Activated CD4-positive, alpha-beta memory T cell treated with anti-CD3 and anti-CD28 coated beads for 36 hours (primary cell): ENCODE data around the gene CEMIP2. TPM values are rescaled to one million over a fixed set of nuclear protein-coding genes. Genes with fewer than 3 reads are reported as not detected.

Experiments used
- CTCF ChIA-PET: fragments of 350-600 bp; sonication (Branson Sonifier 250); formaldehyde crosslinking; loops from one replicate; lab custom pipeline; 2021; ENCODE audit warnings: antibody characterized with exemption, inconsistent platforms; lab: Charles Lee
- POLR2A ChIA-PET: fragments of 350-600 bp; sonication (Branson Sonifier 250); formaldehyde crosslinking; loops from one replicate; lab custom pipeline; 2021; ENCODE audit warnings: antibody characterized with exemption; lab: Charles Lee
- DNase-seq: peaks from one replicate; pipeline ENCODE4 v3.0.0-alpha.2; 2020
- H3K27ac Mint-ChIP-seq: one replicate; pipeline ENCODE4 v1.8.0; 2021; ENCODE audit warnings: mixed read lengths
- H3K27me3 Mint-ChIP-seq: one replicate; pipeline ENCODE4 v1.8.0; 2021; ENCODE audit warnings: mixed read lengths
- H3K36me3 Mint-ChIP-seq: one replicate; pipeline ENCODE4 v1.8.0; 2021; ENCODE audit warnings: mixed read lengths
- H3K4me1 Mint-ChIP-seq: one replicate; pipeline ENCODE4 v1.8.0; 2021; ENCODE audit warnings: low read depth, mixed read lengths
- H3K4me3 Mint-ChIP-seq: one replicate; pipeline ENCODE4 v1.8.0; 2021; ENCODE audit warnings: mild to moderate bottlenecking, mixed read lengths
- H3K9me3 Mint-ChIP-seq: one replicate; pipeline ENCODE4 v1.8.0; 2021; ENCODE audit warnings: mixed read lengths
- intact Hi-C: fragments of 100-400 bp; cut with micrococcal nuclease; formaldehyde crosslinking; loops from one replicate; pipeline ENCODE4 v1.15.1; 2023
- total RNA-seq, 2 experiments: library from RNA; stranded (reverse); gene quantifications; one replicate each; pipeline ENCODE4 v1.2.3, GENCODE V29; 2021

CEMIP2 gene
- total RNA-seq, 2 experiments from 2014 or later: 56.5 to 70.1 TPM

DNA sequence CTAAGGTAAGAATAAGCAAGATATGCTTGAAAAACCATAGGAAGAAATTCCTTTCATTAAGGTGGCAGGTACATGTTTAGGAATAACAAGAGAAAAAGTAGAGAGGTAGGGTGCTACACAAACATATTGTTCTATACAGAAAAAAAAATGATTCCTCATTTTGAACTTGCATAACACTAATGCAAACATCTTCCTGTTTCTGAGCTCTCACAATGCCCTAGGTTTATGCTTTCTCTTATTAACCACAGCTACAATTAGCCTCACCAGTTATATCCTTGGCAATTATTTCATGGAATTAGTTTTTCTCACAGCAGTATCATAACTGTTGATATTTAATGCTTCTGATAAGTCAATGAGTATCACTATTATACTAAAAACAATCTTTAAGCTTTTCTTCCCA, 20.7 kb downstream of the CEMIP2 start:
- intact Hi-C loops: no loop called here
- ChIA-PET CTCF (interaction anchor here (0.6 to 1.5 kb wide), 5 partner anchors 10 to 59 kb away, joined by 4 to 6 read pairs (median 4); no protein-coding TSS in a partner anchor), POLR2A (interaction anchor here (0.6 to 1.6 kb wide), 3 partner anchors 19 to 63 kb away, joined by 3 to 9 read pairs (median 4); partner anchors contain the start of gene CEMIP2)
- peaks cover 31% of the 10 kb centered on the region for H3K4me1 Mint-ChIP-seq
- H3K9me3 Mint-ChIP-seq: no peaks in the 10 kb centered on the region
- no peaks in the 10 kb centered on the region for H3K27me3 Mint-ChIP-seq
- H3K27ac Mint-ChIP-seq: no peak overlapping the region
- no peak for DNase-seq
- peaks cover 51% of the 10 kb centered on the region for H3K36me3 Mint-ChIP-seq
- no peak overlapping the region for H3K4me3 Mint-ChIP-seq

DNA sequence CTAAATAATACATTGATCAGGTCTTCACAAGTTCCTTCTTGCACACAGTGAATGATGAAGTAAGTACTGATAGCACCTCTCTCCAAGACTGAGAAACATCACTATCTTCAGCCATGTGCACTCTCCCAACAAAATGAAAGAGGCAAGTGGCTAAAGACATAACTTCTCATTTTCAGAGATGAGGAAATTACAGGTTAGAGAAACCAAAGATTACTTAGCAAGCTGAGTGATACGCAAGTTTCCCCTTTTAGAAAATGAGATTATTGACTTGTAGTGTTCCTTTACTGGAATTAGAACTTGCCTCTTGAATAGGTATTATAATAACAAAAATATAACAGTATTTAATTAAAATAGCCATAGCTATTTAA, 21.6 kb downstream of the CEMIP2 start:
- no peaks in the 10 kb centered on the region for H3K27me3 Mint-ChIP-seq
- intact Hi-C loops: no loop called here
- H3K27ac Mint-ChIP-seq: no peak overlapping the region
- peaks cover 27% of the 10 kb centered on the region for H3K4me1 Mint-ChIP-seq
- no peak for DNase-seq
- no peak overlapping the region for H3K4me3 Mint-ChIP-seq
- H3K9me3 Mint-ChIP-seq: no peaks in the 10 kb centered on the region
- H3K36me3 Mint-ChIP-seq: peaks cover 54% of the 10 kb centered on the region
- ChIA-PET POLR2A (interaction anchor here (0.7 to 1.0 kb wide), 2 partner anchors 22 to 48 kb away, joined by 3 read pairs; partner anchors contain the start of gene CEMIP2), CTCF (interaction anchor here (1.0 to 1.4 kb wide), 2 partner anchors 12 to 21 kb away, joined by 3 to 4 read pairs; no protein-coding TSS in a partner anchor)

DNA sequence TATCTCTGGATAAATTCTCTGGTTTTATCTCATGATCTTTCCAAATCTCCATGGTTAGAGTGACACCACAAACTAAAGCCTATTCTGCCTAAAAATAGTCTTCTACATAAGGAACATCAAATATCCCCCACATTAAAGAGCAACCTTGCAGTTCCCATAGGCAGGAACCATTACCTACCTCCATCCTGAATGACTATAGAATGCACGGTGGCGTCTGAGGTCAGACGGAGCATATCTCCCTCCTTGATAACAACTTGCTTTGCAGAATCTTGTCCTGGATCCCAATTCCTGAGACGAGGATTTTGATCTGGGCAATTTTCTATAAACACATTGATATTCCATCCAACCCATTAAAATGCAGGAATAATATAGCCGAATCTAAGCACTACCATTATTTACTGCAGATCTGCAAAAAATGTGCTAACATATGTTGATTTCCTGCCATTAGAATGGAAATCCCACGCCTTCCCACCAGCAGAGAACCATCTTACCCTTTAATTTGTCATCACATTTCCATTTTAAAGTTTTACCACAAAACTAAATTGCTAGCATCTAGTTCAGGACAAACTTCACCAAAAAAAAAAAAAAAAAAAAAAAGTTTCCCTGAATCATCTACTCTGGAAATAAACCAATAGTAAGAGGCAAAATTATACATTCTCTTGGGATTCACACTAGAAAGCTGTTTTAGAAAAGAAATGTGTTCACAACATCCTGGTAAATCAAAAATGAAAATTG, 22.1 kb downstream of the CEMIP2 start:
- peaks cover 25% of the 10 kb centered on the region for H3K4me1 Mint-ChIP-seq
- H3K27me3 Mint-ChIP-seq: no peaks in the 10 kb centered on the region
- intact Hi-C loops: no loop called here
- H3K27ac Mint-ChIP-seq: no peak overlapping the region
- H3K9me3 Mint-ChIP-seq: no peaks in the 10 kb centered on the region
- CTCF ChIA-PET: interaction anchor here (0.7 to 1.0 kb wide), 2 partner anchors 17 to 21 kb away, joined by 3 read pairs; no protein-coding TSS in a partner anchor
- peaks cover 51% of the 10 kb centered on the region for H3K36me3 Mint-ChIP-seq
- no peak overlapping the region for H3K4me3 Mint-ChIP-seq
- DNase-seq: no peak
- POLR2A ChIA-PET: interaction anchor here (0.7 kb wide), 1 partner anchor 47 kb away, joined by 3 read pairs; no protein-coding TSS in a partner anchor

DNA sequence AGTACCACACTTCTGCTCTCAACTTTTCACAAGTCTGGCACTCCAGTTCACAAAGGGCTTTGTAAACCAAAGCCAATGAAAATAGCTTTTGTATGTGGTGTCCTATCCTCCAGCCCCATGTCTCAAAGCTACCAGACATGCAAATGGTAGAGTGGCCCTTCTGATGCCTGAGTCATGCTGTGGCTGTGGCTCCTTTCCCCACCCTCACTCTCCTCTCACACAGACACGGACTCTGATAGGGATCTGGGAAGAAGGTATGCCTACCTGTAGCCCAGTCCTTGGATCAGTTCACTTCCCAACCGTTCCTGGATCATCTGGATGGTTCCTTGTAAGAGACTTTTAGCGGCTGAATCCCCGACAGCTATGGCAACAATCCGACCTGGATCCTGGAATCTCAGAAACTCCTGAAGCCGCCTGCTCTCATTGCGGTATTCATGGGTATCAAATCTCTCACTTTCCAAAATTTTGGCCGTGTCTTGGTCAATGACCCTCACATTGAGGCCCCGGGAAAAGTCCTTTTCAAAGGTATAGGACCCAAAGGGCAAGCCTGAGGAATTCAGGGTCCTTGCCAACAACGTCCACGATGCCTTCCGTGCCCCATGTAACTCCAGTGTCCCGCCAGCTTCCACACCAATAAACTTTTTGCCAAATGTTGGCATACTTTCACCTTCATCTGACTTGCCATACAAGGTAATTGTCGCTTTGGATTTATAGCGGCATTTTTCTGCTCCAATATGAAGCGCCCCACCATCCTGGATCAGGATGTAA, 23.4 kb downstream of the CEMIP2 start:
- ChIA-PET POLR2A (no interaction called here), CTCF (no interaction called here)
- DNase-seq: no peak
- H3K36me3 Mint-ChIP-seq: peaks cover 51% of the 10 kb centered on the region
- peaks cover 21% of the 10 kb centered on the region for H3K4me1 Mint-ChIP-seq
- H3K27ac Mint-ChIP-seq: no peak overlapping the region
- H3K9me3 Mint-ChIP-seq: no peaks in the 10 kb centered on the region
- no peak overlapping the region for H3K4me3 Mint-ChIP-seq
- no peaks in the 10 kb centered on the region for H3K27me3 Mint-ChIP-seq
- intact Hi-C loops: no loop called here

DNA sequence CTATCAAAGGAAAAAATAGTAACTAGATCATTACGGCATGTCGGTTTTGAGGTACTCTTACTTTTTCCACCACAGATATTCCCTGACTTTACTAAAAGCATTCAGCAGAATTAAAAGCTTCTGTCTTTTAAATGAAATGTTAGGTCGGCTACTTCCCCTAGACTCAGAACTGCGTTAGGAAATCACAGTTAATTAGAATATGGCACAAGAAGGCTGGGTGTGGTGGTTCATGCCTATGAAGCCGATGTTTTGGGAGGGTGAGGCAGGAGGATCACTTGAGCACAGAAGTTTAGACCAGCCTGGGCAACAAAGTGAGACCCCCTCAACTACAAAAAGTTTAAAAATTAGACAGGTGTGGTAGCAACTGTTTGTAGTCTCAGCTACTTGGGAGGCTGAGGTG, 24.4 kb downstream of the CEMIP2 start:
- ChIA-PET POLR2A (no interaction called here), CTCF (interaction anchor here (0.6 kb wide), 1 partner anchor 96 kb away, joined by 3 read pairs; no protein-coding TSS in a partner anchor)
- Mint-ChIP-seq H3K9me3 (no peaks in the 10 kb centered on the region), H3K27me3 (no peaks in the 10 kb centered on the region), H3K27ac (no peak overlapping the region), H3K4me3 (no peak overlapping the region), H3K4me1 (peaks cover 21% of the 10 kb centered on the region), H3K36me3 (peaks cover 57% of the 10 kb centered on the region)
- intact Hi-C loops: no loop called here
- no peak for DNase-seq

DNA sequence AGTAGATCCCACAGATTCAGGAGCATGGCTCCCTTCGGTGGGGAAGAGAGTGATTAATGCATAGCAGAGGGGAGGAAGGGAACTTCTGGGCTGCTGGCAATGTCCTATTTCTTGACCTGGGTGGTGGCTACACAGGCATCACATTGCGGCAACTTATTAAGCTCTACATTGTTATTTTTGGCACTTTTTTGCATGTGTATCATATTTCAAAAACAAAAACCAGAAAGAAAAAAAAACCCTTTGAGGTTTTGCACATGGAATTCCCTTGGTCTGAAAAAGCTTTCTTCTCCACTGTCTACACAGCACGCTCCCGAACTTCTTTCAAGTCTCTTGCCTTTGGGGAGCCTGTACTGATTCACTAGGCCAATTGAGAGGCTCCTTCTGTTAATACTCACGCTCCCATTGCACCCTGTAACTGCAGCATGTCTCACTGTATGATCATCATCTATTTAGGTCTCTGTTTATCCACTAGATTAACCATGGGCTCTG, 25.1 kb downstream of the CEMIP2 start:
- Mint-ChIP-seq H3K4me3 (no peak overlapping the region), H3K4me1 (peaks cover 17% of the 10 kb centered on the region), H3K36me3 (peaks cover 54% of the 10 kb centered on the region), H3K9me3 (no peaks in the 10 kb centered on the region), H3K27me3 (no peaks in the 10 kb centered on the region), H3K27ac (no peak overlapping the region)
- CTCF ChIA-PET: interaction anchor here (0.6 kb wide), 1 partner anchor 95 kb away, joined by 3 read pairs; no protein-coding TSS in a partner anchor
- DNase-seq: no peak
- POLR2A ChIA-PET: no interaction called here
- intact Hi-C loops: no loop called here

DNA sequence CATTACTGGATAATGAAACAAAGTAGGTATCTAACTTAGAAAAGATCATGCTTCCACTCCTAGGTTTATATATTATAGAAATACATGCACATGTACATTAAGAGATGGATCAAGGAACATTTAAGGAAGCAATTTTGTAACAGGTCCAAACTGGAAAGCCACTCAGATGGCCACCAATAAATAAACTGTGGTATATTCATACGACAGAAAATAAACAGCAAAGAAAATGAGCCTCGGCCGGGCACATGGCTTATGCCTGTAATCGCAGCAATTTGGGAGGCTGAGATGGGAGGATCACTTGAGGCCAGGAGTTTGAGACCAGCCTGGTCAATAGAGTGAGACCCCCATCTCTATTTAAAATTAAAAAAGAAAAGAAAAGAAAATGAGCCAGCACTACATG, 25.6 kb downstream of the CEMIP2 start:
- peaks cover 51% of the 10 kb centered on the region for H3K36me3 Mint-ChIP-seq
- H3K27ac Mint-ChIP-seq: no peak overlapping the region
- intact Hi-C loops: no loop called here
- ChIA-PET CTCF (no interaction called here), POLR2A (no interaction called here)
- no peak overlapping the region for H3K4me3 Mint-ChIP-seq
- peaks cover 13% of the 10 kb centered on the region for H3K4me1 Mint-ChIP-seq
- no peaks in the 10 kb centered on the region for H3K9me3 Mint-ChIP-seq
- no peaks in the 10 kb centered on the region for H3K27me3 Mint-ChIP-seq
- no peak for DNase-seq

DNA sequence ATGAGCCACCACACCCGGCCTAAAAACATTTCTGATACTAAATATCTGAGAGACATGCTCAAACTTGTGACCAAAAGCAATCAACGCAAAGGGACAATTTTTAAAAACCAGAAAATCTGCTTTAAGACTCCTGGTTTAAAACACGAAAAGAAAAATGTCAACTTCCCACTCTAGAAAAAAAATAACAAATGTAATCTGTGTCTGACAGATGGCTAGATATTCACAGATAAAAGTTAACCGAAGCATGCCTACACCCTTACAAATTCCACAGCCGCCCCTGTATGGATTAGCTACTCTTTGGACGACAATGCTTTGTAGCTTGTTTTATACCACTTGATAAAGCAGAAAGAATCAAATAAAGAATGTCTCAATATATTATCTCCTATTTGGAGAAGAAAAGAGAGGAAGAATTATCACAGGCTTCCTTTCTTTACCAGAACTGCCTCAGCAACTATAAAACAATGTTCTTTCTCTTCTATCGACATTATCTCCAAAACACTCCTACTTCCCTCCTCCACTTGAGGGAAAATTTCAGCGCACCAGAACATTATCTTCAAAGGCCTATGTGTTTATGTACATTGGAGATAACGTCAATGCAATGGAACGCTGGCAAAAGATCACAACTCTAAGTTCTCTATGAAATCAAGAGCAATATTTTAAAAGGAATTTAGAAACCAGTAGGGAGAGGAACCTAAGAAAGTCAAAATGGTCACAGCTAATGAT, 26.2 kb downstream of the CEMIP2 start:
- intact Hi-C loops: no loop called here
- CTCF ChIA-PET: no interaction called here
- Mint-ChIP-seq H3K9me3 (no peaks in the 10 kb centered on the region), H3K27me3 (no peaks in the 10 kb centered on the region), H3K4me3 (no peak overlapping the region), H3K27ac (no peak overlapping the region), H3K36me3 (peaks cover 46% of the 10 kb centered on the region), H3K4me1 (peaks cover 7% of the 10 kb centered on the region)
- DNase-seq: no peak
- POLR2A ChIA-PET: interaction anchor here (0.6 kb wide), 1 partner anchor 102 kb away, joined by 3 read pairs; no protein-coding TSS in a partner anchor

DNA sequence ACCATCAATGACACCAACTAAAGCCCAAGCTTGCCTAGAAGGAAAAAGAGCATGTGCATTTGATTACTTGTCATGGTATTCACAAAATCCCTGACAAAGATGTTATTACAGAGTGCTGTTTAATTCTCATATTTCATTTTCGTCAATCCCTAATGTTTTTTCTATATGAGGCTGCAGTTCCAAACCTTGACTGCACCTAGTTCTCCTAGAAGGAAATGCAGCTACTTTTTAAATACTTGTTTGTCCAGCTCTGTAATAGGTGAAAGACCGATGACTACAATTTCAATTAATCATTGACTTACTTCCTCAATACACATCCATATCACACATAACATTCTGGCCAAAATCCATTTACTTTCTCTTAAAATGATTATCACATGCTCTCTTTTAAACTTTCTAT, 28.1 kb downstream of the CEMIP2 start:
- H3K36me3 Mint-ChIP-seq: peaks cover 40% of the 10 kb centered on the region
- H3K4me3 Mint-ChIP-seq: no peak overlapping the region
- H3K9me3 Mint-ChIP-seq: no peaks in the 10 kb centered on the region
- CTCF ChIA-PET: interaction anchor here (1.1 kb wide), 1 partner anchor 24 kb away, joined by 6 read pairs; no protein-coding TSS in a partner anchor
- POLR2A ChIA-PET: interaction anchor here (0.6 kb wide), 1 partner anchor 1162 kb away, joined by 5 read pairs; no protein-coding TSS in a partner anchor
- intact Hi-C loops: no loop called here
- no peak overlapping the region for H3K27ac Mint-ChIP-seq
- DNase-seq: no peak
- peaks cover 12% of the 10 kb centered on the region for H3K4me1 Mint-ChIP-seq
- no peaks in the 10 kb centered on the region for H3K27me3 Mint-ChIP-seq

DNA sequence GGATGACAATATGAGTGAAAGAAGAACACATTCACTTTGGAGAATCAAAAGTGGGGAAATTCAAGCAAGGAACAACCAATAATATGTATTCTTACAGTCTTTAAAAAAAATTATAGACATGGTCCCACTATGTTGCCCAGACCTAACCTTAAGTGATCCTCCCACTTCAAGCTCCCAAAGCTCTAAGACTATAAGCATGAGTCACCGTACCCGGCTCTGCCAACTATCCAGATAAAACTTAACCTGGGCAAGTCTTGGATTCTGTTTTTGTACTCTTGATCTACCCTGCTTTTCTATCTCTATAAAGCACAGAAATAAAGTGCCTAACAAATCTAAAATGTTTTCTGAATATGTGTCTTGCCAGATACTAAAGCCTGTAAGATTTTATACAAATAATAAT, 30.9 kb downstream of the CEMIP2 start:
- Mint-ChIP-seq H3K36me3 (peaks cover 43% of the 10 kb centered on the region), H3K4me3 (no peak overlapping the region), H3K27me3 (no peaks in the 10 kb centered on the region), H3K27ac (no peak overlapping the region), H3K4me1 (peaks cover 16% of the 10 kb centered on the region), H3K9me3 (no peaks in the 10 kb centered on the region)
- ChIA-PET POLR2A (no interaction called here), CTCF (no interaction called here)
- DNase-seq: no peak
- intact Hi-C loops: no loop called here

DNA sequence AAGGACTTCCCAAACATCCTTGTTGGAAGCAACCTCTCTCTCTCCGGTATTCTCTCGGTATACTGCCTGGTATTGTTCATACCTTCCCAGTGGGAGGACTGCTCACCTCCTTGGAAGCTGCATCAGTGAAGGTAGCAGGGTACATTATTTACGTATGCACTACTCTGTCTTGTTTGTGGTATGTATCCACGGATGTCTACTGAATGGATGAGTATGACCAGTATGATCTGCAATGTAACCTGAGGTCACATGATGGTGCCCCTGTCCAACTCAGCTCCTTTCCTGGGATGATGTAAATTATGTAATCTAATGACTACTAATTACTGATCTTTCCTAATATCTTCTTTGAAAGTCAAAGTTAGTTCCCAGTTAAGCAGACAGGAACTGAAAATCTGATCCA, 32.1 kb downstream of the CEMIP2 start:
- no peak for DNase-seq
- Mint-ChIP-seq H3K36me3 (peaks cover 47% of the 10 kb centered on the region), H3K27ac (no peak overlapping the region), H3K9me3 (no peaks in the 10 kb centered on the region), H3K4me1 (peaks cover 14% of the 10 kb centered on the region), H3K27me3 (no peaks in the 10 kb centered on the region), H3K4me3 (no peak overlapping the region)
- intact Hi-C loops: no loop called here
- ChIA-PET POLR2A (no interaction called here), CTCF (interaction anchor here (0.6 to 1.3 kb wide), 3 partner anchors 12 to 33 kb away, joined by 3 to 6 read pairs (median 4); no protein-coding TSS in a partner anchor)
